Measurements from ENCODE around the gene DYNLT3. TPM values are rescaled to one million over a fixed set of nuclear protein-coding genes. Genes with fewer than 3 reads are reported as not detected.

The DYNLT3 gene
- total and polyA plus RNA-seq, 10 donors, result 12.3 to 29.8 (median 17.8) TPM

- WGBS, 5 donors, result 81 to 96% (median 88%) methylated on average over 1 of the region's 1 CpG
- no peaks in the 10 kb centered on the region for H3K4me1 ChIP-seq
- TF ChIP-seq CTCF (IDR thresholded peaks at IDR 0.05 in 8 of 11, conservative IDR thresholded peaks at IDR 0.05 in 3 of 11), result no peak
- TF ChIP-seq POLR2A (IDR thresholded peaks at IDR 0.05), result no peak
- TF ChIP-seq POLR2AphosphoS5 (IDR thresholded peaks at IDR 0.05), result no peak
- intact Hi-C loops (cut with DNase I; ENCODE audit: low total_unique reads), result no loop called here
- H3K36me3 ChIP-seq, result no peaks in the 10 kb centered on the region
- no peak overlapping the region for H3K27ac ChIP-seq
- H3K9me3 ChIP-seq, result no peaks in the 10 kb centered on the region
- peaks cover 0 to 21% (median 0%) of the 10 kb centered on the region in 7 donors for H3K27me3 ChIP-seq (replicated peaks in 1 of 7)
- H3K4me3 ChIP-seq, result no peak overlapping the region
- DNase-seq, result no peak
Measured at GRCh38 chrX:37879692-37880091, 32.3 kb upstream of the DYNLT3 start.

- no peak overlapping the region for H3K4me3 ChIP-seq
- TF ChIP-seq POLR2A (IDR thresholded peaks at IDR 0.05), result no peak
- TF ChIP-seq POLR2AphosphoS5 (IDR thresholded peaks at IDR 0.05), result no peak
- no peak for TF ChIP-seq CTCF (IDR thresholded peaks at IDR 0.05 in 8 of 11, conservative IDR thresholded peaks at IDR 0.05 in 3 of 11)
- DNase-seq, result no peak
- WGBS, 5 donors, result 80 to 90% (median 84%) methylated on average over 4 of the region's 4 CpGs
- no peaks in the 10 kb centered on the region for H3K9me3 ChIP-seq
- H3K27ac ChIP-seq, result no peak overlapping the region
- peaks cover 0 to 21% (median 0%) of the 10 kb centered on the region in 7 donors for H3K27me3 ChIP-seq (replicated peaks in 1 of 7)
- intact Hi-C loops (cut with DNase I; ENCODE audit: low total_unique reads), result no loop called here
- no peaks in the 10 kb centered on the region for H3K36me3 ChIP-seq
- H3K4me1 ChIP-seq, result no peaks in the 10 kb centered on the region
Measured at GRCh38 chrX:37876716-37877115, 29.3 kb upstream of the DYNLT3 start.

- no peaks in the 10 kb centered on the region for H3K36me3 ChIP-seq
- peaks cover 0 to 20% (median 0%) of the 10 kb centered on the region in 7 donors for H3K27me3 ChIP-seq (replicated peaks in 1 of 7)
- H3K4me1 ChIP-seq, result no peaks in the 10 kb centered on the region
- intact Hi-C loops (cut with DNase I; ENCODE audit: low total_unique reads), result no loop called here
- no peak overlapping the region for H3K4me3 ChIP-seq
- no peak for DNase-seq
- WGBS, 5 donors, result 48 to 81% (median 71%) methylated on average over 1 of the region's 1 CpG
- no peaks in the 10 kb centered on the region for H3K9me3 ChIP-seq
- no peak overlapping the region for H3K27ac ChIP-seq
- no peak for TF ChIP-seq POLR2A (IDR thresholded peaks at IDR 0.05)
Measured at GRCh38 chrX:37875675-37876074, 28.3 kb upstream of the DYNLT3 start.

- Histone ChIP-seq H3K4me1 (no peaks in the 10 kb centered on the region), H3K27me3 (replicated peaks in 1 of 7) (peaks cover 0 to 8% (median 0%) of the 10 kb centered on the region in 7 donors), H3K4me3 (no peak overlapping the region), H3K27ac (no peak overlapping the region), H3K9me3 (peaks cover 0 to 5% (median 0%) of the 10 kb centered on the region in 8 donors), H3K36me3 (no peaks in the 10 kb centered on the region)
- DNase-seq, result no peak
- 60 to 83% (median 82%) methylated on average over 1 of the region's 1 CpG for WGBS, 5 donors
- intact Hi-C loops (cut with DNase I; ENCODE audit: low total_unique reads), result no loop called here
- TF ChIP-seq CTCF (IDR thresholded peaks at IDR 0.05 in 8 of 11, conservative IDR thresholded peaks at IDR 0.05 in 3 of 11) (no peak), POLR2AphosphoS5 (IDR thresholded peaks at IDR 0.05) (no peak), POLR2A (IDR thresholded peaks at IDR 0.05) (no peak)
Measured at GRCh38 chrX:37873220-37873619, 25.8 kb upstream of the DYNLT3 start.

GRCh38 chrX:37872303-37872655 is 24.9 kb upstream of the DYNLT3 start:
- H3K4me1 ChIP-seq, result no peaks in the 10 kb centered on the region
- H3K4me3 ChIP-seq, result no peak overlapping the region
- H3K27ac ChIP-seq, result no peak overlapping the region
- no peaks in the 10 kb centered on the region for H3K36me3 ChIP-seq
- WGBS, 5 donors, result 63 to 83% (median 65%) methylated on average over 1 of the region's 1 CpG
- no peak for DNase-seq
- H3K27me3 ChIP-seq (replicated peaks in 1 of 7), result peaks cover 0 to 8% (median 0%) of the 10 kb centered on the region in 7 donors
- TF ChIP-seq POLR2A (IDR thresholded peaks at IDR 0.05) (no peak), POLR2AphosphoS5 (IDR thresholded peaks at IDR 0.05) (no peak), CTCF (IDR thresholded peaks at IDR 0.05 in 8 of 11, conservative IDR thresholded peaks at IDR 0.05 in 3 of 11) (no peak)
- intact Hi-C loops (cut with DNase I; ENCODE audit: low total_unique reads), result no loop called here
- H3K9me3 ChIP-seq, result peaks cover 0 to 5% (median 0%) of the 10 kb centered on the region in 8 donors
